Smooth muscle cell (in vitro differentiated cells): Measurements from ENCODE around the gene PRXL2C. TPM values are rescaled to one million over a fixed set of nuclear protein-coding genes. Genes with fewer than 3 reads are reported as not detected.

Experiments used
- DNase-seq: peaks from one replicate; lab custom pipeline; 2025; ENCODE audit not compliant: unreplicated experiment; lab: John Stamatoyannopoulos, UW
- H2AFZ ChIP-seq: fragments of 200-600 bp; sonication (generic); 2 replicates; pipeline ENCODE4 v1.6.0; 2016; ENCODE audit warnings: antibody characterized with exemption, low read depth, mild to moderate bottlenecking
- H3F3A ChIP-seq: fragments of 200-600 bp; sonication (generic); 2 replicates; pipeline ENCODE4 v1.6.0; 2017; ENCODE audit warnings: antibody characterized with exemption, low read depth
- H3K27ac ChIP-seq: fragments of 200-600 bp; sonication (generic); 2 replicates; pipeline ENCODE4 v1.5.1; 2016; ENCODE audit warnings: low read depth, mild to moderate bottlenecking
- H3K27me3 ChIP-seq: fragments of 200-600 bp; sonication (generic); 2 replicates; pipeline ENCODE4 v1.6.1; 2016; ENCODE audit warnings: low read depth, mild to moderate bottlenecking
- H3K36me3 ChIP-seq: fragments of 200-600 bp; sonication (generic); 2 replicates; pipeline ENCODE4 v1.5.1; 2016; ENCODE audit warnings: low read depth
- H3K4me1 ChIP-seq: fragments of 200-600 bp; sonication (generic); 2 replicates; pipeline ENCODE4 v1.5.1; 2016; ENCODE audit warnings: low read depth
- H3K4me2 ChIP-seq: fragments of 200-600 bp; sonication (generic); 2 replicates; pipeline ENCODE4 v1.6.0; 2016; ENCODE audit warnings: mild to moderate bottlenecking
- H3K4me3 ChIP-seq: fragments of 200-600 bp; sonication (generic); 2 replicates; pipeline ENCODE4 v1.5.1; 2016; ENCODE audit warnings: mild to moderate bottlenecking
- H3K79me2 ChIP-seq: fragments of 200-600 bp; sonication (generic); 2 replicates; pipeline ENCODE4 v1.6.0; 2016; ENCODE audit warnings: low read depth, mild to moderate bottlenecking
- H3K9ac ChIP-seq: fragments of 200-600 bp; sonication (generic); 2 replicates; pipeline ENCODE4 v1.6.0; 2016; ENCODE audit warnings: low read depth
- H3K9me3 ChIP-seq: fragments of 200-600 bp; sonication (generic); replicated peaks from 2 replicates; pipeline ENCODE4 v1.5.1; 2016; ENCODE audit warnings: low read depth
- H4K20me1 ChIP-seq: fragments of 200-600 bp; sonication (generic); 2 replicates; pipeline ENCODE4 v1.6.0; 2016; ENCODE audit warnings: low read depth
- WGBS: methylation state at CpG from one replicate; pipeline ENCODE4 v1.1.7; 2016; ENCODE audit warnings: low lambda C conversion rate; 5-methylcytosine and 5-hydroxymethylcytosine counted together
- polyA plus RNA-seq: library from polyadenylated mRNA; unstranded; fragments of >200 nt; fragmentation: Nextera tagmentation; extraction: Ambion mirVana; gene quantifications from 2 replicates; pipeline ENCODE4 v1.2.1, GENCODE V29; 2016
- total RNA-seq: library from RNA; depleted of rRNA; stranded (reverse); fragments of >200 nt; gene quantifications from 2 replicates; pipeline ENCODE4 v1.2.3, GENCODE V29; 2014
- TF ChIP-seq, protein P1 (sequence below): fragments of 200-600 bp; sonication (generic); IDR thresholded peaks from 2 replicates; pipeline ENCODE4 v1.5.1; 2017; ENCODE audit warnings: borderline replicate concordance, mild to moderate bottlenecking, antibody characterized with exemption; ENCODE audit not compliant: insufficient read depth, poor library complexity, severe bottlenecking

The PRXL2C gene
- total and polyA plus RNA-seq, 2 experiments from 2014 or later, result 3.5 to 3.9 TPM

DNA sequence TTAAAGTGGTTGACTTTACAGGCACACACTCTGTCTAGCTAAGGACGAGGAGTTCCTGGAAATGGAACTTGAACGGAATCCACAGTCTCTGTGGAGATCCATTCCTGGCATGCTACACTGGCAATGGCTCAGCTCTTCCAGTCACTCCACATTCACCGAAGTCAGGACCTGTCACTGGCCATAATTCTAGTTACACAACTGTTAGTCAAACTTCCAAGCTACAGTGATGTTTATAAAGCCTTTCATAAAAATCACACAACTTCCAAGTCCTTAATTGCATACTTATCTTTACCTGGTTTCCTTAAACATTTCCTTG lies 51.2 kb downstream of the PRXL2C start:
- Histone ChIP-seq H3K4me1 (no peaks in the 10 kb centered on the region), H3K4me3 (no peak overlapping the region), H2AFZ (no peak overlapping the region), H3K36me3 (no peaks in the 10 kb centered on the region), H3K27me3 (no peaks in the 10 kb centered on the region), H3F3A (no peaks in the 10 kb centered on the region), H3K9me3 (no peaks in the 10 kb centered on the region), H3K27ac (no peak overlapping the region), H3K9ac (no peak overlapping the region), H3K79me2 (peaks cover 22% of the 10 kb centered on the region), H4K20me1 (peaks cover 35% of the 10 kb centered on the region), H3K4me2 (no peak overlapping the region)
- TF ChIP-seq, protein P1, sequence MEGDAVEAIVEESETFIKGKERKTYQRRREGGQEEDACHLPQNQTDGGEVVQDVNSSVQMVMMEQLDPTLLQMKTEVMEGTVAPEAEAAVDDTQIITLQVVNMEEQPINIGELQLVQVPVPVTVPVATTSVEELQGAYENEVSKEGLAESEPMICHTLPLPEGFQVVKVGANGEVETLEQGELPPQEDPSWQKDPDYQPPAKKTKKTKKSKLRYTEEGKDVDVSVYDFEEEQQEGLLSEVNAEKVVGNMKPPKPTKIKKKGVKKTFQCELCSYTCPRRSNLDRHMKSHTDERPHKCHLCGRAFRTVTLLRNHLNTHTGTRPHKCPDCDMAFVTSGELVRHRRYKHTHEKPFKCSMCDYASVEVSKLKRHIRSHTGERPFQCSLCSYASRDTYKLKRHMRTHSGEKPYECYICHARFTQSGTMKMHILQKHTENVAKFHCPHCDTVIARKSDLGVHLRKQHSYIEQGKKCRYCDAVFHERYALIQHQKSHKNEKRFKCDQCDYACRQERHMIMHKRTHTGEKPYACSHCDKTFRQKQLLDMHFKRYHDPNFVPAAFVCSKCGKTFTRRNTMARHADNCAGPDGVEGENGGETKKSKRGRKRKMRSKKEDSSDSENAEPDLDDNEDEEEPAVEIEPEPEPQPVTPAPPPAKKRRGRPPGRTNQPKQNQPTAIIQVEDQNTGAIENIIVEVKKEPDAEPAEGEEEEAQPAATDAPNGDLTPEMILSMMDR, result no peak
- DNase-seq, result no peak
- WGBS, result 91% methylated on average over 3 of the region's 3 CpGs

DNA sequence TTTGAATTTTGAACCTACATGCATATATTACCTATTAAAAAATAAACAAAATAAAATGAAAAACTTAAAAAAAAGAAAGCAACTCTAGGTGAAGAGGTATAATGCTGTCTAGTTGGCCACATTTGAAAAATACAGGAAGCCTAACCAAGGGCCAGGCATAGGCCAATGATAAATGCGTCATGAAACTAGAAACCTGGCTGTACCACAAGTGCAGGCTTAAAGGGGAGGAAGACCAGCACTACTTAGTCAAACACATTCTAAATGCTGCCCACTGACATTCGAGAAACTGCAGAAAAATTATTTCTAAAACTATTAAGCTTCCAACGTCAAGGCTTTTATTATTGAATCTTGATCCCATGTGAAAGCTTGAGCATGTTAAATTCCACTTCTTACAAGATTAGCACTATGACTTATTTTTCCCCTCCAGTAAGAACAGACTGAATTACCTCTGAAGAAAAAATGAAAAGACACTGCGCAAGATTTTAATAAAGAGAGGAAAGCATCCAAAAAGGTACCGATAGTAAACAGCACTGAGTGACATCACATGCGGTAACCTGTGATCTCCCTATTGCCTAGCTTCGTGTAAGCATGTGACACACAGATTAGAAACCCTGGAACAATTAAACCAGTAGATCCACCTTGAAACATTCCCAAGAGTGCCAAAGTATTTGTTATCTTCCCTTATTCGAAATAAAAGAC lies 51.7 kb downstream of the PRXL2C start:
- H4K20me1 ChIP-seq, result peaks cover 36% of the 10 kb centered on the region
- no peaks in the 10 kb centered on the region for H3K27me3 ChIP-seq
- no peak overlapping the region for H3K9ac ChIP-seq
- TF ChIP-seq, protein P1, result no peak
- H3K4me3 ChIP-seq, result no peak overlapping the region
- WGBS, result 94% methylated on average over 8 of the region's 8 CpGs
- H2AFZ ChIP-seq, result no peak overlapping the region
- H3K9me3 ChIP-seq, result no peaks in the 10 kb centered on the region
- no peaks in the 10 kb centered on the region for H3K36me3 ChIP-seq
- no peaks in the 10 kb centered on the region for H3K4me1 ChIP-seq
- H3K4me2 ChIP-seq, result no peak overlapping the region
- peaks cover 25% of the 10 kb centered on the region for H3K79me2 ChIP-seq
- no peaks in the 10 kb centered on the region for H3F3A ChIP-seq
- DNase-seq, result no peak
- no peak overlapping the region for H3K27ac ChIP-seq

DNA sequence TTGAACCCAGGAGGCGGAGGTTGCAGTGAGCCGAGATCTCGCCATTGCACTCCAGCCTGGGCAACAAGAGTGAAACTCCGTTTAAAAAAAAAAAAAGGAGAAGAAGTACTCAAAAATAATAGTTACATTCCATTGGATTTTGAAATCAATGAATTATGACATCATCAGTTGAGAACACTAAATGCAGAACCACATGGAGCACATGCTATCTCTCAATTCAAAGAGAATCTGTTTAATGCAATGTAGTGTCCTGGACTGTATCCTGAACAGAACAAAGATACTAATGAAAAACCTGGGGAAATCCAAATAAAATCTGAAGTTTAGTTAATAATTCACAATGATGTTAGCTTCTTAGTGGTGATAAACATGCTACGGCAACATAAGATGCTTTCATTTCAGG lies 55.8 kb downstream of the PRXL2C start:
- 96% methylated on average over 5 of the region's 5 CpGs for WGBS
- no peaks in the 10 kb centered on the region for H3K27me3 ChIP-seq
- no peak overlapping the region for H3K4me3 ChIP-seq
- H4K20me1 ChIP-seq, result peaks cover 31% of the 10 kb centered on the region
- no peak for DNase-seq
- H3K9ac ChIP-seq, result no peak overlapping the region
- no peaks in the 10 kb centered on the region for H3K4me1 ChIP-seq
- H3K9me3 ChIP-seq, result no peaks in the 10 kb centered on the region
- H3K4me2 ChIP-seq, result no peak overlapping the region
- H3K36me3 ChIP-seq, result no peaks in the 10 kb centered on the region
- no peaks in the 10 kb centered on the region for H3F3A ChIP-seq
- TF ChIP-seq, protein P1, result no peak
- no peak overlapping the region for H3K27ac ChIP-seq
- no peak overlapping the region for H2AFZ ChIP-seq
- peaks cover 32% of the 10 kb centered on the region for H3K79me2 ChIP-seq

DNA sequence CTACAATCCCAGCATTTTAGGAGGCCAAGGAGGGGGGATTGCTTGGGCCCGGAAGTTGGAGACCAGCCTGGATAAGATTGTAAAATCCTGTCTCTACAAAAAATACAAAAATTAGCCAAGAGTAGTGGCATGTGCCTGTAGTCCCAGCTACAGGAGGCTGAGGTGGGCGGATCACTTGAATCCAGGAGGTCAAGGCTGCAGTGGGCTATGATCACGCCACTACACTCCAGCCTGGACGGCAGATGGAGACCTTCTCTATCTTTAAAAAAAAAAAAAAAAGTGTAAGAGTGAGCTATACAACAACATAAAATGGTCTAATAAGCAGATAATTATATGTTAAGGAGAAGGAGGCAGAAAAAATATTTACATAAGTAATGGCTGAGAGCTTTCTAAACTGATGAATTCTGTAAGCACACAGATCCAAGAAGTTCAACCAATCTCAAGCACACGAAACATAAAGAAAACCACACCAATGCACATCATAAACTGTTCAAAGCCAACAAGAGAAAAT lies 58.5 kb downstream of the PRXL2C start:
- H3K27me3 ChIP-seq, result no peaks in the 10 kb centered on the region
- no peak overlapping the region for H3K4me2 ChIP-seq
- no peaks in the 10 kb centered on the region for H3F3A ChIP-seq
- peaks cover 32% of the 10 kb centered on the region for H4K20me1 ChIP-seq
- no peaks in the 10 kb centered on the region for H3K36me3 ChIP-seq
- no peak overlapping the region for H2AFZ ChIP-seq
- H3K9ac ChIP-seq, result no peak overlapping the region
- DNase-seq, result no peak
- H3K4me1 ChIP-seq, result no peaks in the 10 kb centered on the region
- 90% methylated on average over 5 of the region's 5 CpGs for WGBS
- H3K4me3 ChIP-seq, result no peak overlapping the region
- no peak overlapping the region for H3K27ac ChIP-seq
- TF ChIP-seq, protein P1, result no peak
- H3K9me3 ChIP-seq, result no peaks in the 10 kb centered on the region
- peaks cover 41% of the 10 kb centered on the region for H3K79me2 ChIP-seq
